ENCODE measurements around the gene SRGAP3.

Gene SRGAP3

DNA sequence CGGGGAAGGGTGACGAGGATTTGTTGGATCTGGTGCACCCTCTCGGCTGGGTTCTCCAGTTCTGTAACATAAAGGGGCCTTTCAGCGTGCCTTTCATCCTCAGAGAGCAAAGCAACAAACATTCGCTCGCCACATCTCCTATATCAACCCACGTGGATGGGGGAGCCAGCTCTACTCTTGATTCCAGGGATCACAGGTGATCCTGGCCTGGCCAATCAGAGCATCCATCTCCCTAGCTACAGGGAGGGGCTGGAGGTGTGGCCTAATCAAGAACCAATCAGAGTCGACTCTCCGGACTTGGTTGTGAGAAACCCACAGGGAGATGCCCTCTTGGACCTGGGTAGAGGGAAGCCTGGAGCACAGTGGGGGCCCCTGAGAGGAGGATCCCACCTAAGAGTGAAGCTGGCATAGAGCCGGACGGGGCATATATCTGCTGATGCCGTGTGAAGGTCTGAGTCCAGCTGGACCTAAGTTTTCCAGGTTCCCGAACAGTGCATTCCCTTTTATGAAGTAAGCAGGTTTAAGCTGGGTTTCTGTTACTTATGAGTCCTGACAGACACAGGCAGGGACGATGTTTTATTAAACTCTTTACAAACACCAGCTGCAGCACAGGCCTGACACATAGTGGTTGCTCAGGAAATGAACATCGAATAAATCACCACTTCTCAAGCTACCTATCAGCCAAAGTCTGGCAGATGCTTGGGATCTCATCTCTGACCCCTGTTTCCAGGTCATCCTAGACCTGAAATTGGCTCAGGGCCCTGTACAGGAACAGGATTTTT lies 235.5 kb downstream of the SRGAP3 start:
- peak; percentile 20 for DNase-seq (ENCODE audit: low read depth)
- no peak overlapping the region for H3K4me3 ChIP-seq (replicated peaks; ENCODE audit: low read depth, low read length)
- TF ChIP-seq, protein P1, sequence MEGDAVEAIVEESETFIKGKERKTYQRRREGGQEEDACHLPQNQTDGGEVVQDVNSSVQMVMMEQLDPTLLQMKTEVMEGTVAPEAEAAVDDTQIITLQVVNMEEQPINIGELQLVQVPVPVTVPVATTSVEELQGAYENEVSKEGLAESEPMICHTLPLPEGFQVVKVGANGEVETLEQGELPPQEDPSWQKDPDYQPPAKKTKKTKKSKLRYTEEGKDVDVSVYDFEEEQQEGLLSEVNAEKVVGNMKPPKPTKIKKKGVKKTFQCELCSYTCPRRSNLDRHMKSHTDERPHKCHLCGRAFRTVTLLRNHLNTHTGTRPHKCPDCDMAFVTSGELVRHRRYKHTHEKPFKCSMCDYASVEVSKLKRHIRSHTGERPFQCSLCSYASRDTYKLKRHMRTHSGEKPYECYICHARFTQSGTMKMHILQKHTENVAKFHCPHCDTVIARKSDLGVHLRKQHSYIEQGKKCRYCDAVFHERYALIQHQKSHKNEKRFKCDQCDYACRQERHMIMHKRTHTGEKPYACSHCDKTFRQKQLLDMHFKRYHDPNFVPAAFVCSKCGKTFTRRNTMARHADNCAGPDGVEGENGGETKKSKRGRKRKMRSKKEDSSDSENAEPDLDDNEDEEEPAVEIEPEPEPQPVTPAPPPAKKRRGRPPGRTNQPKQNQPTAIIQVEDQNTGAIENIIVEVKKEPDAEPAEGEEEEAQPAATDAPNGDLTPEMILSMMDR (IDR thresholded peaks at IDR 0.05; ENCODE audit: low read length, missing control alignments): no peak

DNA sequence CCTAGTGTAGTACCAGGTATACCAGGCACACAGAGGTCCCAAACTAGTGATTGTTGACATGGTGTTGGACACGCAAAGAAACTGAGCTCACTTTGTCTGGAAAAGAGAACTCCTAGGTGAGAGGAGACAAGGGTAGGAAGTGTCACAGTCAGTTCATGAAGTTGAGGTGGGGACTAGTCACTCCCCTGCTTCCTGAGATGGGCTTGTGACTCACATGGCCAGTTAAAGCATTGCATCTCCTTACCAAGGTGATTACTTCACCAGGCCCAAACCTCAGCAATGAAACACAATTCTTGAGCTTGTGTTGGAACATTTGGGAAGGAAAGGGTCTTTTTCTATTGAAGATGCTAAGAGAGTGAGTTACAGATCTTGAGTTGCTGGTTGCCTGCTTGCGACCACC lies 236.9 kb downstream of the SRGAP3 start:
- TF ChIP-seq, protein P1 (IDR thresholded peaks at IDR 0.05; ENCODE audit: low read length, missing control alignments): no peak
- no peak overlapping the region for H3K4me3 ChIP-seq (replicated peaks; ENCODE audit: low read depth, low read length)
- DNase-seq (ENCODE audit: low read depth): no peak

DNA sequence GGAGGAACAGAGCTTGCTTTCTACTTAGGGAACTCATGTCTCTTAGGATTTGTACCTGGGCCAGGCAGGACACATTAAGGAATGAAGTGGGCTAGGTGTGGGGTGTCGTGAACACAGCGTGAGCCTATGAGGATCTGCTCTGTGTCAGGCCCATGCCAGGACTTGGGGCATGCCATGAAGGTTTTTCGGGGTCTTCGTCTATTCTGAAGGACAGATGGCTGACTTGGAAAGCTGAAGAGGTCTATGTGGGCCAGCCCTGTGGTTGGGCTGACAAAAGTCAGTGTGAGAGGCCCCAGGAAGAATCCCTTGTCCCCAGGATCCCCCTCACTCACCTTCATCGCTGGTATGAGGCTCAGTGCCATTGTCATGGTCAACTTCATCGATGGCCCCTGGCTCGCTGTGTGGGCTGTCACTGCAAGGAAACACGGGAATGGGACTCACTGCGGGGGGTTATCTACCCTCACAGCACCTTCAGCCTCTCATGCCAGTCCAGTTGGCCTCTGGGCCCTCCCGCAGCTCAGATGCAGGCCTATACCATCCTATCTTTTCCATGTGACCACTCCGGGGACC lies 239.4 kb downstream of the SRGAP3 start:
- TF ChIP-seq, protein P1 (IDR thresholded peaks at IDR 0.05; ENCODE audit: low read length, missing control alignments): no peak
- DNase-seq (ENCODE audit: low read depth): no peak

DNA sequence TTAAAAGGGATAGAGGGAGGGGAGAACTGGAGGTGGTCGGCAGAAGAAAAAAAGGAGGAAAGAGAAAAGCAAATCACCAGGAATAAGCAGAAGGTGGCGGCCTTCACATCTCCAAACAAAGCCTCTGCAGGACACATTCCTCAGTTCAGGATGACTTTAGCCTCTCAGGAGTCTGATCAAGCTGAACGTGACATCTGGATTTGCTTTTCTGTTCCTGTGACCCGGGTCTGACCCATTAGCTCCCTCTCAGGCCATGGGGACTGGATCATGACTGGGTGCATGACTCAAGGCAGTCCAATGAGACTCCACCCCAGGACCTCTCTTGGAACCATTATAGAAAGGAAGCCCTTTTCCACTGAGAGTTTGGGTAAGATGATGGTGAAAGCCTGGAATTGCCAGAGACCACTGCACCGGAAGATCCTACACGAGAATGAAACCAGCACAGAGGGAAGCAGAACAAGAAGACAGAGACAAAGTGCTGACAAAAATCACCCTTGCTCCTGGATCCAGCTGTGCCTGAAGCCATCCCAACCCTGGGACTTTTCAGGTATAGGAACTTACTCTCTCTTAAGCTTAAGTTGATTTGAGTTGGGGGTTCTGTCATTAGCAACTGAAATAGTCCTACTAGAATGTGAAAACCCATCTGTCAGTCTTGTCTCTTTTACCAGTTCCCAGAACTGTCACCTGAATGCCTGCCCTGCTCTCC lies 240.7 kb downstream of the SRGAP3 start:
- no peak overlapping the region for H3K4me3 ChIP-seq (replicated peaks; ENCODE audit: low read depth, low read length)
- no peak for DNase-seq (ENCODE audit: low read depth)
- TF ChIP-seq, protein P1 (IDR thresholded peaks at IDR 0.05; ENCODE audit: low read length, missing control alignments): no peak

More for the DNA sequence above, 239.4 kb downstream of the SRGAP3 start:
- no peak overlapping the region for H3K4me3 ChIP-seq (replicated peaks; ENCODE audit: low read depth, low read length)

DNA sequence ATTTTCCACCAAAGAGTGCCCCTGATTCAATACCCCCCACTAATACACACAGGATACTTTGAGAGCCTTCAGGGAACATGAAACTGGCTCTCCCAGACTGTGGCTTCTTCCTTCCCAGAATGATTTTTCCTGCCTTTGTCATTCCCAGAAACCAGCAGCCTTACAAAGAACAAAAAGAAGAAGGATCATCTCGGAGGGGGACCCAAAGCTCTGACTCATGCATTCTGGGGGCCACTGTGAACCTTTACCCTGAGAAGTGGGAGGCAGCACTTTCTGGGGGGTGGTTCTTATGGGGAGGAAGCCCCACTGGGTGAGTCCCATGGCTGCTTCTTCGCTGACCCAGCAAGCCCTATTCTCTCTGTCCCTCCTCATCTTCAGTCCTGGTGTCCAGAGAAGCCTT lies 241.5 kb downstream of the SRGAP3 start:
- H3K4me3 ChIP-seq (replicated peaks; ENCODE audit: low read depth, low read length): no peak overlapping the region
- TF ChIP-seq, protein P1 (IDR thresholded peaks at IDR 0.05; ENCODE audit: low read length, missing control alignments): no peak
- no peak for DNase-seq (ENCODE audit: low read depth)

DNA sequence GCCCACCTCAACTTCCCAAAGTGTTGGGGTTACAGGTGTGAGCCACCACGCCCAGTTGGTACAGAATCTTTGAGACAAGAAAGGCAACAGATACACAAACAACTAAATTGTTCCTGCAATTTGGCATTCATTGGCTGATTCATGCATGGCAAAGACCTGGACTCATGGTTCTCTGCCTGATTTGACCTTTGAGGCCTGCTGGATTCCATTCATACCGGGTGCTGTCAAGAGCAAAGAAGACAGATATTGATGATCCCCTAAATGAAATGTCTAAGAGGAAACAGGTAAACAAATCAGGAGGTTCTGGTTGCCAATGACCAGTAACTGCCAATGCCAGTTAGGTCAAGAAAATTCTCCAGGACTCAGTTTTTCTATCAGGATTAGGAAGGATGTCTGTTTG lies 242.2 kb downstream of the SRGAP3 start:
- DNase-seq (ENCODE audit: low read depth): no peak
- TF ChIP-seq, protein P1 (IDR thresholded peaks at IDR 0.05; ENCODE audit: low read length, missing control alignments): no peak
- H3K4me3 ChIP-seq (replicated peaks; ENCODE audit: low read depth, low read length): no peak overlapping the region
